ACHN (cell line): Measurements from ENCODE around the gene PLK4.

ENCODE experiments used
- DNase-seq: peaks from one replicate; pipeline ENCODE4 v3.0.0-alpha.2; 2015
- in situ Hi-C: cut with HindIII; loops from 2 replicates; pipeline ENCODE4 v1.10.0; 2017; ENCODE audit warnings: low sequenced_read_pairs, low pct_ligation_motif_present, low pct_unique_long_range_greater_than_20kb

Gene PLK4

GRCh38 chr4:127880763-127881562, at the start of gene PLK4:
Gene PLK4, plus strand, starts transcription at chr4:127880893. Its CDS starts 242 bp downstream, at chr4:127881135.
- in situ Hi-C loops, result no loop called here
- peak; percentile 96 for DNase-seq

GRCh38 chr4:127832585-127832984, 48.1 kb upstream of the PLK4 start:
- no peak for DNase-seq
- in situ Hi-C loops, result no loop called here

GRCh38 chr4:127843704-127844600, 36.7 kb upstream of the PLK4 start:
- in situ Hi-C loops, result no loop called here
- no peak for DNase-seq

GRCh38 chr4:127844601-127845116, 36.0 kb upstream of the PLK4 start:
- DNase-seq, result no peak
- in situ Hi-C loops, result no loop called here

GRCh38 chr4:127846061-127846460, 34.6 kb upstream of the PLK4 start:
- in situ Hi-C loops, result no loop called here
- DNase-seq, result no peak

- in situ Hi-C loops, result no loop called here
- no peak for DNase-seq
Observed at GRCh38 chr4:127846765-127847164, 33.9 kb upstream of the PLK4 start.

- DNase-seq, result no peak
- in situ Hi-C loops, result no loop called here
Observed at GRCh38 chr4:127849505-127850234, 31.0 kb upstream of the PLK4 start.

- DNase-seq, result no peak
- in situ Hi-C loops, result no loop called here
Observed at GRCh38 chr4:127852661-127853060, 28.0 kb upstream of the PLK4 start.

GRCh38 chr4:127856196-127856812, 24.4 kb upstream of the PLK4 start:
- DNase-seq, result no peak
- in situ Hi-C loops, result no loop called here

GRCh38 chr4:127856813-127857447, 23.8 kb upstream of the PLK4 start:
- in situ Hi-C loops, result no loop called here
- peak; percentile 48 for DNase-seq

GRCh38 chr4:127857641-127858040, 23.1 kb upstream of the PLK4 start:
- in situ Hi-C loops, result no loop called here

GRCh38 chr4:127868196-127868595, 12.5 kb upstream of the PLK4 start:
- no peak for DNase-seq
- in situ Hi-C loops, result no loop called here

More at GRCh38 chr4:127857641-127858040, 23.1 kb upstream of the PLK4 start:
- no peak for DNase-seq

- DNase-seq, result no peak
- in situ Hi-C loops, result no loop called here
Observed at GRCh38 chr4:127870281-127870680, 10.4 kb upstream of the PLK4 start.

- DNase-seq, result peak; percentile 40
- in situ Hi-C loops, result no loop called here
Observed at GRCh38 chr4:127870688-127871087, 10.0 kb upstream of the PLK4 start.

GRCh38 chr4:127875791-127876190, 4.9 kb upstream of the PLK4 start:
- no peak for DNase-seq
- in situ Hi-C loops, result no loop called here

- in situ Hi-C loops, result no loop called here
- DNase-seq, result no peak
Observed at GRCh38 chr4:127881563-127881864, 821 bp downstream of the PLK4 start.

- in situ Hi-C loops, result no loop called here
- DNase-seq, result no peak
Observed at GRCh38 chr4:127888559-127888958, 7.9 kb downstream of the PLK4 start.

- in situ Hi-C loops, result no loop called here
- DNase-seq, result no peak
Observed at GRCh38 chr4:127889903-127890302, 9.2 kb downstream of the PLK4 start.
